Measurements from ENCODE around the gene SPON1.

The SPON1 gene

DNA sequence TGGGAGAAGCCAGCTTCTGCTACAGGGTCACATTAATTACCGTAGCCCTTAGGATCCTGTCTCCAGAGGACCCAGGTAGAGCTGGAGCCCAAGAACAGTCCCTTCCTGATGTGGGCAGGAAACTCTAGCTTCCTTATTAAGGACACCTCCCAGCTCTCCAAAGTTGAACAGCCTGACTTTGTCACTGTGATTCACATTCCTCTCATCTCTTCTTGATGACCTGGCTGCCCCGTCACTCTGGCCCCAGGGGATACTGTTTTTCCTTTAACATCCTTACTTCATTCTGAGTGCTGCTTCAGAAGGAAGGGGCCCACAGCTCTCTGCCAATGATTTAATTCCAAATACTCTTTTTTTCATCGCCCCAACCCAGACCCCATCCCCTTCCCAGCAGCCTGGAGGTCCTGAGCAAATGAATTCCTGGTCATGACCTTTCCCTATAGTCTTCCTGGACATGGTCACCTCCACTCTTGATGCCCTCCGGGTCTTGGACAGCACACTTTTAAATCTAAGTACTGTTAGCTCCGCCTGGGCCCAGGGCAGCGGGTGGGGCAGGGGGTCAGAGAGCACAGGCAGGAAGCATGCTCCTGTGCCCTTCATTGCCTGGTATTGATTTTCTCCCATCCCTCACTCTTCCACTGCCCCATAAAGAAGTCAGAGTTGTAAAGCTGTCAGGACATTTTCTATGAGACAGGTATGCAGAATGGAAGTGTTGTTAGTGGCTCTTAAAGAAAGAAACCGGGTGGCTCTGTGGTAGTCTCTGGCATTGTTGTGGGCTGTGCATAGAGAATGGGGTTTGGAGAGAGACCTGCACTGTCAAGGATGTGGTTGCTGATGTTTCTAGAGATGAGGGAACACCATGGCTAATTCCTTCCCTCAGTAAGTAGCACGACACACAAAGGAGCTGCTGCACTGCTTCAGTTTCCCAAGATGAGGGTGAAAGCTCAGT is 22.3 kb upstream of the SPON1 start:
- no peak for TF ChIP-seq POLR2AphosphoS5 (IDR thresholded peaks at IDR 0.05; ENCODE audit: low read depth, low read length)
- TF ChIP-seq SIN3A (IDR thresholded peaks at IDR 0.05; ENCODE audit: borderline replicate concordance, insufficient read depth, low read length): no peak
- TF ChIP-seq TAF1 (IDR thresholded peaks at IDR 0.05; ENCODE audit: borderline replicate concordance, insufficient read depth, low read length): no peak
- TF ChIP-seq, protein P1, sequence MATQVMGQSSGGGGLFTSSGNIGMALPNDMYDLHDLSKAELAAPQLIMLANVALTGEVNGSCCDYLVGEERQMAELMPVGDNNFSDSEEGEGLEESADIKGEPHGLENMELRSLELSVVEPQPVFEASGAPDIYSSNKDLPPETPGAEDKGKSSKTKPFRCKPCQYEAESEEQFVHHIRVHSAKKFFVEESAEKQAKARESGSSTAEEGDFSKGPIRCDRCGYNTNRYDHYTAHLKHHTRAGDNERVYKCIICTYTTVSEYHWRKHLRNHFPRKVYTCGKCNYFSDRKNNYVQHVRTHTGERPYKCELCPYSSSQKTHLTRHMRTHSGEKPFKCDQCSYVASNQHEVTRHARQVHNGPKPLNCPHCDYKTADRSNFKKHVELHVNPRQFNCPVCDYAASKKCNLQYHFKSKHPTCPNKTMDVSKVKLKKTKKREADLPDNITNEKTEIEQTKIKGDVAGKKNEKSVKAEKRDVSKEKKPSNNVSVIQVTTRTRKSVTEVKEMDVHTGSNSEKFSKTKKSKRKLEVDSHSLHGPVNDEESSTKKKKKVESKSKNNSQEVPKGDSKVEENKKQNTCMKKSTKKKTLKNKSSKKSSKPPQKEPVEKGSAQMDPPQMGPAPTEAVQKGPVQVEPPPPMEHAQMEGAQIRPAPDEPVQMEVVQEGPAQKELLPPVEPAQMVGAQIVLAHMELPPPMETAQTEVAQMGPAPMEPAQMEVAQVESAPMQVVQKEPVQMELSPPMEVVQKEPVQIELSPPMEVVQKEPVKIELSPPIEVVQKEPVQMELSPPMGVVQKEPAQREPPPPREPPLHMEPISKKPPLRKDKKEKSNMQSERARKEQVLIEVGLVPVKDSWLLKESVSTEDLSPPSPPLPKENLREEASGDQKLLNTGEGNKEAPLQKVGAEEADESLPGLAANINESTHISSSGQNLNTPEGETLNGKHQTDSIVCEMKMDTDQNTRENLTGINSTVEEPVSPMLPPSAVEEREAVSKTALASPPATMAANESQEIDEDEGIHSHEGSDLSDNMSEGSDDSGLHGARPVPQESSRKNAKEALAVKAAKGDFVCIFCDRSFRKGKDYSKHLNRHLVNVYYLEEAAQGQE (IDR thresholded peaks at IDR 0.05; ENCODE audit: insufficient read depth in 1 of 2, low read depth in 2 of 2, low read length in 2 of 2): no peak
- no peak for TF ChIP-seq FOXP2 (optimal IDR thresholded peaks at IDR 0.05; ENCODE audit: borderline replicate concordance, extremely low read depth, extremely low read length, insufficient read depth)

DNA sequence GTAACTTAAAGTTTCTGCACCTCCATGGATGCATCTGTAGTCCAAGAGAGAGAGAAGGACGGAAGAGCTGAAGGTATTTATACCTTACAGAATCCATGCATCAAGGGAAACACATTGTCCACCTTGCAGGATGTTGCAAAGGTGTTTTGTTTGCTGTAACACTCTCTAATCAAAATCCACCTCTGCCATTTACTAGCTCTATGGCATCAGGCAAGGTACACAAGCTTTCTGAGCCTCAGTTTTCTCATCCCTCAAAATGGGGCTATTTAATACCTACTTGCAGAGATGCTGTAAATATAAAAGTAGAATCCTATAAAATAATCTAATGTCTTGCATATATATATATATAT is 21.6 kb upstream of the SPON1 start:
- TF ChIP-seq TAF1 (IDR thresholded peaks at IDR 0.05; ENCODE audit: borderline replicate concordance, insufficient read depth, low read length) (no peak), SIN3A (IDR thresholded peaks at IDR 0.05; ENCODE audit: borderline replicate concordance, insufficient read depth, low read length) (no peak), POLR2AphosphoS5 (IDR thresholded peaks at IDR 0.05; ENCODE audit: low read depth, low read length) (no peak), FOXP2 (optimal IDR thresholded peaks at IDR 0.05; ENCODE audit: borderline replicate concordance, extremely low read depth, extremely low read length, insufficient read depth) (no peak)
- TF ChIP-seq, protein P1 (IDR thresholded peaks at IDR 0.05; ENCODE audit: insufficient read depth in 1 of 2, low read depth in 2 of 2, low read length in 2 of 2): no peak

DNA sequence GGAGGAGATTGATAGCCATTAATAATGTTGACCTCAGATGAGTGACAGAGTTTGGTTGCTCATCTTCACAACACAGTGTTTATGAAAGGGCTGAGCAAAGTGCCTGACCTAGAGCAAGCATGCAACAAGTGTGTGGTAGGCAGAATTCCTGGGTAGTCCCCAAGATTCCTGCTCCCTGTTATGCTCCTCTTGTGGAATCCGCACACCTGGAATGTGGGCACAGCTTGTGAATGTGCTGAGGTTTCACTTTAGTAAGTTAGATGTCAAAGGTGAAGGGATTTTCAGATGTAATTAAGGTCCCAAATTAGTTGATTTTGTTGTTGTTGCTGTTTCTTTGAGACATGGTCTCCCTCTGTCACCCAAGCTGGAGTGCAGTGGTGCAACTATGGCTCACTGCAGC is 20.7 kb upstream of the SPON1 start:
- TF ChIP-seq POLR2AphosphoS5 (IDR thresholded peaks at IDR 0.05; ENCODE audit: low read depth, low read length) (no peak), SIN3A (IDR thresholded peaks at IDR 0.05; ENCODE audit: borderline replicate concordance, insufficient read depth, low read length) (no peak), FOXP2 (optimal IDR thresholded peaks at IDR 0.05; ENCODE audit: borderline replicate concordance, extremely low read depth, extremely low read length, insufficient read depth) (no peak), TAF1 (IDR thresholded peaks at IDR 0.05; ENCODE audit: borderline replicate concordance, insufficient read depth, low read length) (no peak)
- TF ChIP-seq, protein P1 (IDR thresholded peaks at IDR 0.05; ENCODE audit: insufficient read depth in 1 of 2, low read depth in 2 of 2, low read length in 2 of 2): no peak

- TF ChIP-seq, protein P1 (IDR thresholded peaks at IDR 0.05; ENCODE audit: insufficient read depth in 1 of 2, low read depth in 2 of 2, low read length in 2 of 2): no peak
- TF ChIP-seq TAF1 (IDR thresholded peaks at IDR 0.05; ENCODE audit: borderline replicate concordance, insufficient read depth, low read length): no peak
- no peak for TF ChIP-seq POLR2AphosphoS5 (IDR thresholded peaks at IDR 0.05; ENCODE audit: low read depth, low read length)
- TF ChIP-seq FOXP2 (optimal IDR thresholded peaks at IDR 0.05; ENCODE audit: borderline replicate concordance, extremely low read depth, extremely low read length, insufficient read depth): no peak
- no peak for TF ChIP-seq SIN3A (IDR thresholded peaks at IDR 0.05; ENCODE audit: borderline replicate concordance, insufficient read depth, low read length)
Measured at GRCh38 chr11:13942378-13942777, 20.1 kb upstream of the SPON1 start.

All from PFSK-1 (cell line).